Measurements from ENCODE around the gene MYBL2. TPM values are rescaled to one million over a fixed set of nuclear protein-coding genes. Genes with fewer than 3 reads are reported as not detected.
A peak's percentile ranks its signal among the peaks of the same experiment; 100 is the strongest.
"Not testable (repeated sequence)": the region's sequence is repeated elsewhere in the genome, so short reads cannot be mapped to it uniquely, and the experiment has no call there.

Gene MYBL2
- under 0.01 and 1.0 TPM in 2 replicates for total RNA-seq

DNA sequence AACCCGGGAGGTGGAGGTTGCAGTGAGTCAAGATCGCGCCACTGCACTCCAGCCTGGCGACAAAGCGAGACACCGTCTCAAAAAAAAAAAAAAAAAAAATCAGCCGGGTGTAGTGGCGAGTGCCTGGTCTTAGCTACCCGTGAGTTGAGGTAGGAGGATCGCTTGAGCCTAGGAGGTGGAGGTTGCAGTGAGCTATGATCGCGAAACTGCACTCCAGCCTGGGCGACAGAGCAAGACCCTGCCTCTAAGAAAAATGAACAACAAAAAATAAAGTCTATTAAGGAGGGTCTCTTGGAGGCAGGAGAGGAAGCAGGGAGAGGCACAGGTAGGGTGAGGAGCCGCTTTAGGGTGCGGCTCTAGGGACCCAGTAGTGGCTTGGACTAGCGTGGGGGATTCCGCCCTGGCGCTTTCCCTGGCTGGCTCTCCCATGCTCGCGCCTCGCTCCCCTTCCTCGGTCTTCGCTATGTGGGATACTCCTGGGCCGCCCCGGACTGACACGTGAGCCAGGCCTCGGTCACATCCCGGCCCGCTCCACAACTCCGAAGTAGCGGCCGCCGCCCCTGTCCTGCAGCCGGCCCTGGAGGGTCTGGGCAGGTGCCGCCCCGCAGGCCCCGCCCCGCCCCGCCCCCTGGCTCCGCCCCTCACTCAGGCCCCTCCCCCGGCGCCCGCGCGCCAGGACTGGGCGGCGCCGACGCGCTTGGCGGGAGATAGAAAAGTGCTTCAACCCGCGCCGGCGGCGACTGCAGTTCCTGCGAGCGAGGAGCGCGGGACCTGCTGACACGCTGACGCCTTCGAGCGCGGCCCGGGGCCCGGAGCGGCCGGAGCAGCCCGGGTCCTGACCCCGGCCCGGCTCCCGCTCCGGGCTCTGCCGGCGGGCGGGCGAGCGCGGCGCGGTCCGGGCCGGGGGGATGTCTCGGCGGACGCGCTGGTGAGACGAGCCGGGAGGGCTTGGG is at the start of gene MYBL2:
TSS of gene MYBL2 (plus strand) at position 739 of the 953 bp plus-strand sequence. CDS start at position 909, 170 bp downstream.
- no peaks in the 10 kb centered on the region for H3K36me3 ChIP-seq (ENCODE audit: control insufficient read depth, insufficient read depth, low read length)
- peak within 1 kb of the TSS; percentile 47 for H3K4me3 ChIP-seq (ENCODE audit: low read depth, low read length)
- TF ChIP-seq, protein P1, sequence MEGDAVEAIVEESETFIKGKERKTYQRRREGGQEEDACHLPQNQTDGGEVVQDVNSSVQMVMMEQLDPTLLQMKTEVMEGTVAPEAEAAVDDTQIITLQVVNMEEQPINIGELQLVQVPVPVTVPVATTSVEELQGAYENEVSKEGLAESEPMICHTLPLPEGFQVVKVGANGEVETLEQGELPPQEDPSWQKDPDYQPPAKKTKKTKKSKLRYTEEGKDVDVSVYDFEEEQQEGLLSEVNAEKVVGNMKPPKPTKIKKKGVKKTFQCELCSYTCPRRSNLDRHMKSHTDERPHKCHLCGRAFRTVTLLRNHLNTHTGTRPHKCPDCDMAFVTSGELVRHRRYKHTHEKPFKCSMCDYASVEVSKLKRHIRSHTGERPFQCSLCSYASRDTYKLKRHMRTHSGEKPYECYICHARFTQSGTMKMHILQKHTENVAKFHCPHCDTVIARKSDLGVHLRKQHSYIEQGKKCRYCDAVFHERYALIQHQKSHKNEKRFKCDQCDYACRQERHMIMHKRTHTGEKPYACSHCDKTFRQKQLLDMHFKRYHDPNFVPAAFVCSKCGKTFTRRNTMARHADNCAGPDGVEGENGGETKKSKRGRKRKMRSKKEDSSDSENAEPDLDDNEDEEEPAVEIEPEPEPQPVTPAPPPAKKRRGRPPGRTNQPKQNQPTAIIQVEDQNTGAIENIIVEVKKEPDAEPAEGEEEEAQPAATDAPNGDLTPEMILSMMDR (IDR thresholded peaks at IDR 0.05; ENCODE audit: insufficient read depth, low read length, severe bottlenecking) = no peak
- peak; percentile 17 for DNase-seq (ENCODE audit: low read depth)
- no peaks in the 10 kb centered on the region for H3K27me3 ChIP-seq (ENCODE audit: control insufficient read depth, insufficient read depth, low read length)
- FAIRE-seq = no peak

DNA sequence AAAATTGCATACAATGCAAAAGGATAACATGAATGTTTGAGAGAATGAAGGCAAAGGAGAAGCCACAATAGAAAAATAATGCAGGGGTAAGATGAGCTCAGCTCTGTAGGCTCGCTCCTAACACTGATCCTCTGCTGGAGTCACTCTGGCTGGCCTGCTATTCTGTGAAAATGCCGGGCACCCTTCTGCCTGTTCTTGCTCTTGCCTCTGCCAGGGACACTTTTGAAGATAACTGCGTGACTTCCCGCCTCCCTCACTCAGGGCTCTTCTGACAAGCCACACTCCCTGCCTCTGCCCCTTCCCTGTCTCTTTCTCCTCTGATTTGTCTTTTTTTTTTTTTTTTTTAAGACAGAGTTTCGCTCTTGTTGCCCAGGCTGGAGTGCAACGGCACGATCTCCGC is 35.3 kb upstream of the MYBL2 start:
- DNase-seq (ENCODE audit: low read depth) (no peak), FAIRE-seq (no peak)
- no peaks in the 10 kb centered on the region for H3K27me3 ChIP-seq (ENCODE audit: control insufficient read depth, insufficient read depth, low read length)
- H3K36me3 ChIP-seq (ENCODE audit: control insufficient read depth, insufficient read depth, low read length) = peaks cover 3% of the 10 kb centered on the region
- TF ChIP-seq, protein P1 (IDR thresholded peaks at IDR 0.05; ENCODE audit: insufficient read depth, low read length, severe bottlenecking) = no peak
- no peak overlapping the region for H3K4me3 ChIP-seq (ENCODE audit: low read depth, low read length)

DNA sequence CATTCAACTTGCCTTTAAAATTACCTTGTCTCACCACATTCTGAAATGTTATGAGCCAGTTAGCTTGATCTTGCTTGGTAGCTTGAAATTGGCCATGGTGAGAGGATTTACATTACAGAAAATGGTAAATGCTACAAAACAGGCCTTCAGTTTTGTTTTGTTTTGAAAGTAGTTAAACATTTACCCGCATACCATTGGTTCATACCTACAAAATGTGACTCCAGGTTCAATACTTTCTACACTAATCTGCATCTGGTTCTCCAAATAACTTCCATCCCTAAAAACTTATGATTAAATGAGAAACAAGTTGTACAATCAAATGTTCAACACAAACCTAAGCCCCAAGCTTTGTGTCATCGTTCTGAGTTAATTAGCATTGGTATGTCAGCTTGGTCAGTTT is 30.5 kb upstream of the MYBL2 start:
- Histone ChIP-seq H3K27me3 (ENCODE audit: control insufficient read depth, insufficient read depth, low read length) (no peaks in the 10 kb centered on the region), H3K36me3 (ENCODE audit: control insufficient read depth, insufficient read depth, low read length) (peaks cover 6% of the 10 kb centered on the region), H3K4me3 (ENCODE audit: low read depth, low read length) (no peak overlapping the region)
- TF ChIP-seq, protein P1 (IDR thresholded peaks at IDR 0.05; ENCODE audit: insufficient read depth, low read length, severe bottlenecking) = no peak
- FAIRE-seq (no peak), DNase-seq (ENCODE audit: low read depth) (no peak)

DNA sequence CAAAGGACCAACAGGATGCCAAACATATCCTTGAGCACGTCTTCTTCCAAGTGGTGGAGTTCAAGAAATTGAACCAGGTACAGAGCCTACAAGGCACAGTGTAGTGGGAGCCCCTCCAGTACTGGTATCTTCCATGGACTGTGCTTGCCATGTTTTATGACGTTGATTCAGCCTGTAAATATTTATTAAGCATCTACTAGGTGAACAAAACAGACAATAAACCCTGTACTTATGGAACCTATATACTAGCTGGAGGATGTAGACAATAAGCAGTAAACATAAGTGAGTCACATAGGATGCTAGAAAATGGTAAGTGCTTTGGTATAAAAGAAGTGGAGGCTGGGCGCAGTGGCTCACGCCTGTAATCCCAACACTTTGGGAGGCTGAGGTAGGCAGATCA is 24.4 kb upstream of the MYBL2 start:
- no peak for FAIRE-seq
- no peaks in the 10 kb centered on the region for H3K27me3 ChIP-seq (ENCODE audit: control insufficient read depth, insufficient read depth, low read length)
- TF ChIP-seq, protein P1 (IDR thresholded peaks at IDR 0.05; ENCODE audit: insufficient read depth, low read length, severe bottlenecking) = no peak
- DNase-seq (ENCODE audit: low read depth) = no peak
- no peak overlapping the region for H3K4me3 ChIP-seq (ENCODE audit: low read depth, low read length)
- peaks cover 5% of the 10 kb centered on the region for H3K36me3 ChIP-seq (ENCODE audit: control insufficient read depth, insufficient read depth, low read length)

DNA sequence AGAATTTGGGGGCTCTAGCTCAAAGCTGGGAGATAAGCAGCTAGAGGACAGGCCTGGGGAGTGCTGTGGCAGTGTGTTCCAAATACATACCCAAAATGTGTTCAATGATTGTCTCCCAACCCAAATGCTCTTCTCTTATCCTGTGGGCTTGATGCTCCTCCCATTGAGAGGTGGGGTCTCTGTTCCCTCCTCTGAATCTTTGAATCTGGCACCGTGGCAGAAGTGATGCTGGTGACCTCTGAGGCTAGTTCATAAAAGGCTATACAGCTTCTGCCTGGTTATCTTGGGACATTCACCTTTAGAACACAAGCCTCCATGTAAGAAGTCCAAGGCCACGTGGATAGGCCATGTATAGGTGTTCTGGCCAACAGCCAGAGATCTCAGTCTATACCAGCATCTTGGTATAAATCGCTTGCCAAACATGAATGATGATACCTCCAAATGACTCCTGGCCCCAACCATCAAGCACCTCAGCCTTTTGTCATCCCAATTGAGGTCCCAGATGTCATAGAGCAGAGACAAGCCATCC is 15.9 kb upstream of the MYBL2 start:
- DNase-seq (ENCODE audit: low read depth) (no peak), FAIRE-seq (no peak)
- Histone ChIP-seq H3K27me3 (ENCODE audit: control insufficient read depth, insufficient read depth, low read length) (no peaks in the 10 kb centered on the region), H3K4me3 (ENCODE audit: low read depth, low read length) (no peak overlapping the region), H3K36me3 (ENCODE audit: control insufficient read depth, insufficient read depth, low read length) (peaks cover 2% of the 10 kb centered on the region)
- TF ChIP-seq, protein P1 (IDR thresholded peaks at IDR 0.05; ENCODE audit: insufficient read depth, low read length, severe bottlenecking) = no peak

DNA sequence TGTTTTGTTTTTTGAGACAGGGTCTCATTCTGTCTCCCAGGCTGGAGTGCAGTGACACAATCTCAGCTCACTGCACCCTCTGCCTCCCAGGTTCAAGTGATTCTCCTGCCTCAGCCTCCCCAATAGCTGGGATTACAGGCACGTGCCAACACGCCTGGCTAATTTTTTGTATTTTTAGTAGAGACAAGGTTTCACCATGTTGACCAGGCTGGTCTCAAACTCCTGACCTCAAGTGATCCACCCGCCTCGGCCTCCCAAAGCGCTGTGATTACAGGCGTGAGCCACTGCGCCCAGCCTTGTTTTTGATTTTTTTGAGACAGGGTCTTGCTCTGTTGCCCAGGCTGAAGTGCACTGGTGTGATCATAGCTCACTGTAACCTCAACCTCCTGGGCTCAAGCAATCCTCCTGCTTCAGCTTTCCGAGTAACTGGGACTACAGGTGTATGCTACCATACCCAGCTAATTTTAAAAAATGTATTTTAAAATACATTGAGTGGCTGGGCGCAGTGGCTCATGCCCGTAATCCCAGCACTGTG is 15.2 kb upstream of the MYBL2 start:
- DNase-seq (ENCODE audit: low read depth); FAIRE-seq: not testable (repeated sequence)

More for the DNA sequence above, 15.2 kb upstream of the MYBL2 start:
- H3K36me3 ChIP-seq (ENCODE audit: control insufficient read depth, insufficient read depth, low read length); H3K27me3 ChIP-seq (ENCODE audit: control insufficient read depth, insufficient read depth, low read length); H3K4me3 ChIP-seq (ENCODE audit: low read depth, low read length): not testable (repeated sequence)
